Measurements from ENCODE around the gene FAM167B.
"Not testable (repeated sequence)": the region's sequence is repeated elsewhere in the genome, so short reads cannot be mapped to it uniquely, and the experiment has no call there.

The FAM167B gene

DNA sequence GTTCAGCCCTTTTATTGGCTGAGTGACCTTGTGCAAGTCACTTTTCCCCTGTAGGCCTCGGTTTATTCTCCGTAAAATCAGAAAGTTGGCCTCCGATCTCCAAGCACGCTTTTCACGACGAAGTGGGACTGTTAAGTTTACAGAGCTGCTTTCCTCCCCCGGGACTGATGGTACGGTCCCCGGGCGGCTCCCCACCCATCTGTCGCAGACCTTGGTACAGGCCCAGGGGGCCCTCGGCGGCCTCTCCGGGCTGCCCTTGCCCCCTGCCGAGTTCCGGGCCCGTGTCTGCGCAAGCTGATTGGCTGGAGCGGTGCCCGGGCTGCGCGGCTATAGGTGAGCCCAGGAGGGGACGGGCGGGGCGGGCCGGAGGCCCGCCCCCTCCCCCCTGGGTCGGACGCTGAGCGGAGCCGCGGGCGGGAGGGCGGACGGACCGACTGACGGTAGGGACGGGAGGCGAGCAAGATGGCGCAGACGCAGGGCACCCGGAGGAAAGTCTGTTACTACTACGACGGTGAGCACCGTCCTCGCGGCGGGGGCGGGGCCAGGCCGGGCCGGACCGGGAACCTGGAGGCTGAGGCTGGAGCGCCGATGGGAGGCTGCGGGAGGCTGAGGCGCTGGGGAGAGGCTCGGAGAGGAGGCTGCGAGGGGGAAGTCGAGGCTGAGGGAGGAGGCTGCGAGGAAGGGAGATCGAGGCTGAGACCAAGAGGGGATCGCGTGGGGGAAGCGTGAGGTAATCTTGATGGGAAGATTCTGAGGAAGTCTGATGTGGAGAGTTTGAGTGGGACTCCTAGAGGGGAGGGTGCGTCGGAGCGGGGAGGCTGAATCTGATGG is 44.9 kb downstream of the FAM167B start, which contains the start of gene HDAC1:
HDAC1 (plus strand) TSS at position 376 of the 831 bp plus-strand sequence; CDS start at position 463, 87 bp downstream.
- DNase-seq, result peak; percentile 27 to 93 (median 78)

DNA sequence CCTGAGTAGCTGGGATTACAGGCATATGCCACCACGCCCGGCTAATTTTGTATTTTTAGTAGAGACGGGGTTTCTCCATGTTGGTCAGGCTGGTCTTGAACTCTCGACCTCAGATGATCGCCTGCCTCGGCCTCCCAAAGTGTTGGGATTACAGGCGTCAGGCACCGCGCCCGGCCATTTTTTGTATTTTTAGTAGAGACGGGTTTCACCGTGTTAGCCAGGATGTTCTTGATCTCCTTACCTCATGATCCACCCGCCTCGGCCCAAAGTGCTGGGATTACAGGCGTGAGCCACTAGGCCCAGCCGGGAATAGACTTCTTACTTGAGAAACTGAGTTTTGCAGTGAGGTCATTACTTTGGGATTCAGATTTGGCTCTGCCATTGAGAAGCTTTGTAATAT is 51.2 kb downstream of the FAM167B start:
- not testable (repeated sequence) for DNase-seq

Data from nucleus accumbens (tissue), 56 donors.